Stomach (tissue), 9 donors: ENCODE results near the gene BCL2L2. TPM values are rescaled to one million over a fixed set of nuclear protein-coding genes. Genes with fewer than 3 reads are reported as not detected.
A peak's percentile ranks its signal among the peaks of the same experiment; 100 is the strongest.

Experiments
- DNase-seq, 2 donors: peaks; one replicate each; pipeline versions ENCODE4 v3.0.0 to v3.0.0-alpha.2; 2013 to 2019
- H3K27ac ChIP-seq, 5 donors: fragments of 200-600 bp in 4 of 5; sonication (generic) in 4 of 5; one replicate each; pipeline ENCODE4 v1.5.1; 2013 to 2019; ENCODE audit warnings: mild to moderate bottlenecking in 1 of 5, moderate library complexity in 1 of 5
- H3K27me3 ChIP-seq, 3 donors: fragments of 200-600 bp; sonication (generic); one replicate each; pipeline ENCODE4 v1.5.1; 2017 to 2019; ENCODE audit warnings: mixed run types in 1 of 3
- H3K36me3 ChIP-seq, 4 donors: fragments of 200-600 bp; sonication (generic); 1 replicate in 3 of 4; 2 replicates in 1 of 4; pipeline ENCODE4 v1.5.1; 2016 to 2019
- H3K4me1 ChIP-seq, 4 donors: fragments of 200-600 bp; sonication (generic); one replicate each; pipeline ENCODE4 v1.5.1; 2016 to 2019
- H3K4me3 ChIP-seq, 4 donors: fragments of 200-600 bp; sonication (generic) in 3 of 4; one replicate each; pipeline ENCODE4 v1.5.1; 2016 to 2019; ENCODE audit warnings: mild to moderate bottlenecking in 1 of 4
- H3K9me3 ChIP-seq, 4 donors: fragments of 200-600 bp; sonication (generic); one replicate each; pipeline ENCODE4 v1.5.1; 2016 to 2019
- CTCF ChIP-seq, 7 experiments: fragments of 450-650 bp in 4 of 7; fragments of 200-600 bp in 3 of 7; sonication (generic) in 3 of 7; IDR thresholded peaks; one replicate each; pipeline ENCODE4 v1.5.1; 2016 to 2019; ENCODE audit warnings: antibody characterized with exemption in 7 of 7, control low read depth in 2 of 7, mild to moderate bottlenecking in 1 of 7
- EP300 ChIP-seq: sonication (generic); formaldehyde crosslinking; IDR thresholded peaks from one replicate; pipeline ENCODE4 v1.6.1; 2017; ENCODE audit warnings: antibody characterized with exemption
- POLR2A ChIP-seq, 4 donors: fragments of 450-650 bp; IDR thresholded peaks; one replicate each; pipeline ENCODE4 v1.6.1; 2016; ENCODE audit warnings: antibody characterized with exemption in 4 of 4, control low read depth in 2 of 4, mild to moderate bottlenecking in 1 of 4, moderate library complexity in 1 of 4
- POLR2AphosphoS5 ChIP-seq, 3 donors: sonication (generic); formaldehyde crosslinking; IDR thresholded peaks; one replicate each; pipeline ENCODE4 v1.6.1; 2016; ENCODE audit warnings: antibody characterized with exemption in 3 of 3
- WGBS, 5 donors: extraction: QIAGEN DNeasy Blood & Tissue Kit in 3 of 5; methylation state at CpG; one replicate each; pipeline versions ENCODE4 v1.1.5 to v1.1.7; 2013 to 2018; 5-methylcytosine and 5-hydroxymethylcytosine counted together
- intact Hi-C: fragments of 100-400 bp; cut with DNase I; formaldehyde crosslinking; loops from one replicate; pipeline ENCODE4 v1.15.1; 2023; ENCODE audit warnings: low total_unique reads
- polyA plus RNA-seq, 3 donors: library from polyadenylated mRNA; stranded (reverse); fragments of 200-250 nt; gene quantifications; one replicate each; pipeline ENCODE4 v1.2.3, GENCODE V29; 2013
- total RNA-seq, 5 donors: library from RNA; depleted of rRNA; stranded (reverse); fragments of >200 nt; gene quantifications; one replicate each; pipeline versions ENCODE4 v1.1.0 to v1.2.3, GENCODE V29; 2014 to 2016
- donor health status: healthy with polysubstance abuse.
- donor health status: Bipolar disorder and iron deficiency.
- donor health status: healthy.

Gene BCL2L2
- total and polyA plus RNA-seq, 8 donors: 14.0 to 84.1 (median 42.2) TPM

- peak; percentile 99 to 100 for DNase-seq
- TF ChIP-seq CTCF (IDR thresholded peaks at IDR 0.05) (peak in 5 of 7 experiments; percentile 52 to 87 (median 64)), POLR2AphosphoS5 (IDR thresholded peaks at IDR 0.05) (peak; percentile 78 to 89 (median 82)), EP300 (no peak), POLR2A (IDR thresholded peaks at IDR 0.05) (peak in 2 of 4 donors; percentile 11 to 58)
- no peaks in the 10 kb centered on the region for H3K9me3 ChIP-seq
- 0 to 1% (median 0%) methylated on average over 32 to 87 of the region's 87 CpGs for WGBS, 5 donors
- H3K27ac ChIP-seq: peak overlapping the region; percentile 93 to 98 (median 98)
- H3K4me1 ChIP-seq: peaks cover 35 to 54% (median 52%) of the 10 kb centered on the region in 4 donors
- intact Hi-C loops: no loop called here
- H3K27me3 ChIP-seq: no peaks in the 10 kb centered on the region
- H3K36me3 ChIP-seq: peaks cover 0 to 23% (median 8%) of the 10 kb centered on the region in 4 donors
- peak overlapping the region; percentile 67 to 73 (median 72) for H3K4me3 ChIP-seq
These were observed 5.2 kb upstream of the BCL2L2 start for GRCh38 chr14:23301288-23301968.

- intact Hi-C loops: no loop called here
These were observed 4.7 kb upstream of the BCL2L2 start for GRCh38 chr14:23301969-23302289.

GRCh38 chr14:23302290-23303225, 4.1 kb upstream of the BCL2L2 start, which contains the start of gene PPP1R3E:
Gene PPP1R3E, minus strand, starts transcription at chr14:23302859. Its CDS starts 283 bp downstream, at chr14:23302576.
- 2 to 4% (median 2%) methylated on average over 50 to 81 of the region's 81 CpGs for WGBS, 5 donors
- no peaks in the 10 kb centered on the region for H3K9me3 ChIP-seq
- DNase-seq: peak; percentile 75 to 89
- H3K4me1 ChIP-seq: peaks cover 42 to 62% (median 59%) of the 10 kb centered on the region in 4 donors
- peaks cover 0 to 15% (median 7%) of the 10 kb centered on the region in 4 donors for H3K36me3 ChIP-seq
- H3K27ac ChIP-seq: peak within 1 kb of the TSS; percentile 93 to 98 (median 98)
- peak within 1 kb of the TSS; percentile 67 to 73 (median 72) for H3K4me3 ChIP-seq
- peak in 2 of 3 donors; percentile 2 to 22 for TF ChIP-seq POLR2AphosphoS5 (IDR thresholded peaks at IDR 0.05)
- TF ChIP-seq EP300: no peak
- no peaks in the 10 kb centered on the region for H3K27me3 ChIP-seq
- intact Hi-C loops: no loop called here

More at GRCh38 chr14:23301969-23302289, 4.7 kb upstream of the BCL2L2 start:
- 0% methylated on average over 3 to 25 of the region's 25 CpGs for WGBS, 5 donors
- DNase-seq: no peak
- peaks cover 0 to 20% (median 8%) of the 10 kb centered on the region in 4 donors for H3K36me3 ChIP-seq
- TF ChIP-seq POLR2AphosphoS5 (IDR thresholded peaks at IDR 0.05) (peak in 2 of 3 donors; percentile 85 to 90), EP300 (no peak), POLR2A (IDR thresholded peaks at IDR 0.05) (peak in 2 of 4 donors; percentile 65 to 88)
- peak overlapping the region; percentile 93 to 98 (median 98) for H3K27ac ChIP-seq
- no peaks in the 10 kb centered on the region for H3K9me3 ChIP-seq
- no peaks in the 10 kb centered on the region for H3K27me3 ChIP-seq
- H3K4me3 ChIP-seq: peak overlapping the region; percentile 67 to 73 (median 72)
- H3K4me1 ChIP-seq: peaks cover 35 to 56% (median 53%) of the 10 kb centered on the region in 4 donors

GRCh38 chr14:23307146-23307530, 505 bp downstream of the BCL2L2 start:
- Histone ChIP-seq H3K36me3 (peaks cover 0 to 45% (median 39%) of the 10 kb centered on the region in 4 donors), H3K27ac (peak overlapping the region; percentile 91 to 94 (median 92)), H3K9me3 (no peaks in the 10 kb centered on the region), H3K4me3 (peak overlapping the region; percentile 70 to 78 (median 72)), H3K4me1 (peaks cover 43 to 69% (median 62%) of the 10 kb centered on the region in 4 donors), H3K27me3 (no peaks in the 10 kb centered on the region)
- no peak for TF ChIP-seq CTCF (IDR thresholded peaks at IDR 0.05)
- no peak for TF ChIP-seq POLR2AphosphoS5 (IDR thresholded peaks at IDR 0.05)
- no peak for TF ChIP-seq EP300
- TF ChIP-seq POLR2A (IDR thresholded peaks at IDR 0.05): no peak
- intact Hi-C loops: no loop called here
- WGBS, 5 donors: 5 to 16% (median 8%) methylated on average over 5 of the region's 5 CpGs
- no peak for DNase-seq
